M059J (cell line): ENCODE data around the gene PLXNA4. TPM values are rescaled to one million over a fixed set of nuclear protein-coding genes. Genes with fewer than 3 reads are reported as not detected.

ENCODE experiments used
- DNase-seq: peaks from one replicate; pipeline ENCODE4 v3.0.0-alpha.2; 2012; ENCODE audit warnings: low read depth
- total RNA-seq: library from RNA; depleted of rRNA; stranded (reverse); fragments of >200 nt; shearing (Covaris generic); gene quantifications from 2 replicates; pipeline ENCODE4 v1.2.3, GENCODE V29; 2014

Gene PLXNA4
- total RNA-seq, 1 experiment from 2014 or later = 6.0 TPM

GRCh38 chr7:132318352-132319318 lies 257.6 kb downstream of the PLXNA4 start:
- peak; percentile 82 for DNase-seq

GRCh38 chr7:132317701-132318351 lies 258.4 kb downstream of the PLXNA4 start:
- no peak for DNase-seq

- DNase-seq = no peak
These were observed 263.7 kb downstream of the PLXNA4 start for GRCh38 chr7:132312531-132313055.

- DNase-seq = no peak
These were observed 264.5 kb downstream of the PLXNA4 start for GRCh38 chr7:132311733-132312132.

GRCh38 chr7:132309102-132309805 lies 267.0 kb downstream of the PLXNA4 start:
- no peak for DNase-seq

GRCh38 chr7:132307465-132307864 lies 268.8 kb downstream of the PLXNA4 start:
- DNase-seq = peak; percentile 23

GRCh38 chr7:132300599-132301277 lies 275.5 kb downstream of the PLXNA4 start:
- DNase-seq = no peak

- peak; percentile 79 for DNase-seq
These were observed 277.5 kb downstream of the PLXNA4 start for GRCh38 chr7:132298790-132299189.

GRCh38 chr7:132296820-132297219 lies 279.4 kb downstream of the PLXNA4 start:
- DNase-seq = no peak

- DNase-seq = peak; percentile 80
These were observed 281.1 kb downstream of the PLXNA4 start for GRCh38 chr7:132295175-132295574.

- peak; percentile 86 for DNase-seq
These were observed 283.5 kb downstream of the PLXNA4 start for GRCh38 chr7:132292803-132293202.

GRCh38 chr7:132291481-132291880 lies 284.8 kb downstream of the PLXNA4 start:
- DNase-seq = peak; percentile 18

GRCh38 chr7:132290021-132290420 lies 286.2 kb downstream of the PLXNA4 start:
- no peak for DNase-seq

GRCh38 chr7:132286836-132287235 lies 289.4 kb downstream of the PLXNA4 start:
- peak; percentile 69 for DNase-seq

- no peak for DNase-seq
These were observed 295.9 kb downstream of the PLXNA4 start for GRCh38 chr7:132280335-132280734.

GRCh38 chr7:132279718-132280117 lies 296.6 kb downstream of the PLXNA4 start:
- DNase-seq = no peak

- peak; percentile 83 for DNase-seq
These were observed 299.1 kb downstream of the PLXNA4 start for GRCh38 chr7:132276976-132277725.

- DNase-seq = no peak
These were observed 300.0 kb downstream of the PLXNA4 start for GRCh38 chr7:132276234-132276630.

- no peak for DNase-seq
These were observed 300.6 kb downstream of the PLXNA4 start for GRCh38 chr7:132275416-132276233.
